Stimulated activated CD8-positive, alpha-beta memory T cell treated with anti-CD3 and anti-CD28 coated beads, Interleukin-7, amount 100 ng/mL, for 48 hours (primary cell): ENCODE data around the gene ZNF879.
A peak's percentile ranks its signal among the peaks of the same experiment; 100 is the strongest.

Source experiments
- DNase-seq, 2 donors: peaks; one replicate each; pipeline ENCODE4 v3.0.0-alpha.2; 2020; ENCODE audit warnings: low read depth in 1 of 2; ENCODE audit errors: extremely low read depth in 1 of 2

ZNF879 gene

DNA sequence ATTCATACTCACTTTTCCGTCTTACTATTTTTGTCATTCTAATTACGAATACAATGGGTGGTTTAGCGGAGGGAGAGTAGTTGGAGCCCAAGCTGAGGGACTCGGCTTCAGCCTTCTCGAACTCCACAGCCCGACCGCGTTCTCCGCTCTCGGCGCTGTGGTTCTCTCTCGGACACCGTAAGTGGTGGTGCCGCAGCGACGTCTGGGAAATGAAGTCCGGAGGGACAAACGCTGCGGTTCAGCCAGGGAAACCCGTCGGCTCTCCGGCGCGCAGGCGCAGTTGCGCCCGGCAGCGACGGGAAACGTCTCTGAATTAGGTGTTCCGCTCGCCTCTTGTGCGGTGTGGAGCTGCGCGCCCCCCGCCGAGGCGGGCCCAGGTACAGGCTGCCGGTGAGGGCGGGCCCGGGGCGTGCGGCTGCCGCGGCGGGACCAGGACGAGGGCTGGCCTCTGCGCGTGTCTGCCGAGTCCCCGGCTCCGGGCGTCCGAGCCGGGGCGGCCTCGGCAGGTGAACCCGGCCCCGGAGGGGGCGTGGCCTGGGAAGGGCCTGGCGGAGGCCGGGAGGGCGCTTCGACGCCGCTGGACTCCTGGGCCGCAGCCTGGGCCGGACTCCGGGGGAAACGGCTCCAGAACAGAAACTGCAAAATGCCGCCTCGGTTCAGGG, at the start of gene ZNF879:
Gene ZNF879 (plus strand): TSS at position 277 of the 662 bp plus-strand sequence. CDS start 1,201 bp downstream, outside the sequence.
- peak; percentile 83 to 89 for DNase-seq

DNA sequence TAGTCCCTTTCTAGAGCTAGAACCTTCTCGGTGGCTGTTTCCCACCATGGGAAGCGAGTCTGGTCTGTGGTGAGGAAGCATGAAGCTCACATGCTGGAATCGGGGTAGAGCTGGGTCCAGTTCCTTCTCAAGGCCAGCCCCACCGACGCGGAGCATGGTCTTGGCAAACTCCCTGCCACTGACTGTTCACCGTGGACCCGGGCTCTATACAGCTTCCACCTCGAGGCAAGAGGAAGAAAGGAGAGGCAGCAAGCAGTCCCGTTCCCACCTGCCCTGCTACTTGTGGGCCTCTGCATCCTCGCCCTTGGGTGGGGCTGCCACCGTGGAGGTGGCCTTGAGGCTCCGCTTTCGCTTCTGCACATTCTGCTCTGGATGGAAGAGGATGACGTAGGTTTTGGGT, 42.2 kb upstream of the ZNF879 start:
- DNase-seq, result no peak

DNA sequence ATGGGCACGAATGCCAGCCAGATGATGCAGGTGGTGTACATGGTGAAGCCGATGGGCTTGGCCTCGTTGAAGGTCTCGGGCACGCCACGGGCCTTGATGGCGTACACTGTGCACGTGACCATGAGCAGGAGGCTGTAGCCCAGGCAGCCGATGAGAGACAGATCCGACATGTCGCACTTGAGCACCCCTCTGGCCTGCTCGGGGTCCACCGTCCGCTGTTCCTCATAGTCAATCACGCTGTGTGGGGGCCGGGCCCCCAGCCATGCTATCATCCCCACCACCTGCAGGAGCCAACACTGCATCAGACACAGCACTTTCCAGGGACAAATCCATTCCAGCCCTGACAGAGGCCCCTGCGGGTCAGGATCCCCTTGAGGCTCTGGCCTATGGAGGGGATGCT, 40.7 kb upstream of the ZNF879 start:
- no peak for DNase-seq

DNA sequence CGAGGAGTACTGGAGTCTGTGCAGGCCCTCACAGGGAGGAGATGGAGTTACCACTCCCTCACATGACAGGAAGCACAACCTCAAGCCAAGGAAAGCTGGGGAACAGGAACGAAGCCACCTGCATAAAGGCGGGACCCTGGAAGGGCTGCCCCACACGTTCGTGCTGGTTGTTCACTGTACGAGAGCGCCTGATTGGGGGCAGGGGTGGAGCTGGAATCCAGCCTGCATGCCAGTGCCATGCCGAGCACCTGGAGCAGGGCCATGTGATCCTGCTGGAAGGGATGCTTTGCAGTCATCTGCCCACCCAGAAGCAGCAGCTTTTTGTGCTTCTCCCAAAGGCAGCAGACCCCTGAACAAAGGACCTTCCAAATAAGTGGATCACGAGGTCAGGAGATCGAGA, 39.9 kb upstream of the ZNF879 start:
- DNase-seq, result no peak

DNA sequence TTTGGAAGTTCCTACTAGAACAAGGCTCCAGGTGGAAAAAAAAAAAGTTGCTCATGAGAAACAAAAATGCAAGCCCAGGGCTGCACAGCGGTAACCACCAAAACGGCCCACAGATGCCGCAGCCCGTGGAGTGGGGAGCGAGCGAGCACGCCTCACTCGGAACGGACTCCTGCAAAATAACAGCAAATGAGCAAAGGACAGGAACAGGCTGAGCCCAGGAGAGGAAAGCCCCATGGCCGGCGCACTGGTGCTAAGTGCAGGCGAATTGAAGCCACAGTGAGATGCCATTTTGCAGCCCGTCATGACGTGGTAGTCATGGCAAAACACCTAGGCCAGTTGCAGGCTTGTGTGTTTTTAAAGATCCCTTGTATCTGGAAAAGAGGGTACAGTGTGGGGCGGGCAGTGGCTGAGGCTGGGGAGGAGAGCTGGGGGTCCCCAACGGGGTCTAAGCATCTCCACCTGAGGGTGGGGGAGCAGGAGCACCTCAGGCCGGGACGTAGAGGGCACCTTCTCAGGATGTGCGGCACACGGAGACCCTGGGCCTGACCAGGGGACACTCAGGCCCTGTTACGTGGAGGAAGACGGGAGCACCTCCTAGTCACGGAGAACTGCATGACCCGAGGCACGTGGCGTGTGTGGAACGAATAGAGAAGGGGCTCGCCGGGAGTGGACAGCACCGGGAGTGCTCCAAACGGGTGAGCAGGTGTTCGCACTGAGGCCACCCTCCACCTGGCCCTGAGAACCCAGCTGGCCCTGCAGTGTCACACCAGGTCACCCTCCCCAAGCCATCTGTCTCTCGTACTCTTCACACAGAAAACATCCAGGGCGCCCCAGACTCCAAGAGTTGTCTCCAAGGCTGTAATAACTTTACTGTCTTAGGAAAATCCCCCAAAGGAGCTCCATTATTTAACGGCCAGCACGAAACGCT, 39.2 kb upstream of the ZNF879 start:
- no peak for DNase-seq

DNA sequence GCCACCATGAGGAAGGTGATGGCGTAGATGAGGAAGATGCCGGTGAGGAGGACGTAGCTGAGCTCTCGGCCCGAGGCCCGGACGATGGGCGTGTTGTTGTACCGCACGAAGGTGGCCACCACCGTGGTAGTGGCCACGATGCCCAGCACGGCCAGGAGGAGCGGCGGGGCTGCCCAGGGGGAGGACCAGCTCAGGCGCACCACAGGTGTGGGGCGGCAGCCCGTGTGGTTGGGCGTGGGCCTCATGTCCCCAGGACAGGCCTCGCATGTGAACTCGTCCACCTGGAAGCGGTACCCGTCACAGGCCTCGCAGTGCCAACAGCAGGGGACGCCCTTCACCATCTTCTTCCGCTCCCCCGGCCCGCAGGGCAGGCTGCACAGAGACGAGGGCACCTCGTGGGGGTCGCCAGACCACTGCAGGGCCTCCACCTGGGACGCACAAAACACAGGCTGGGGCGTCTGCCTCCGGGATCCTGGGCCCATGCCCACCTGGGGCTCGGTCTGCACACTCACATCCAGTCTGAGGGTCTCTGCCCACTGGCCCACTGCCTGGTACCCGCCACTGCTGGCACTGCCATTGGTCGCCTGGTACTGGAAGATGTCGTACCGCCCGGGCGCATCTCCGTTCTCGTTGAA, 37.2 kb upstream of the ZNF879 start:
- no peak for DNase-seq

DNA sequence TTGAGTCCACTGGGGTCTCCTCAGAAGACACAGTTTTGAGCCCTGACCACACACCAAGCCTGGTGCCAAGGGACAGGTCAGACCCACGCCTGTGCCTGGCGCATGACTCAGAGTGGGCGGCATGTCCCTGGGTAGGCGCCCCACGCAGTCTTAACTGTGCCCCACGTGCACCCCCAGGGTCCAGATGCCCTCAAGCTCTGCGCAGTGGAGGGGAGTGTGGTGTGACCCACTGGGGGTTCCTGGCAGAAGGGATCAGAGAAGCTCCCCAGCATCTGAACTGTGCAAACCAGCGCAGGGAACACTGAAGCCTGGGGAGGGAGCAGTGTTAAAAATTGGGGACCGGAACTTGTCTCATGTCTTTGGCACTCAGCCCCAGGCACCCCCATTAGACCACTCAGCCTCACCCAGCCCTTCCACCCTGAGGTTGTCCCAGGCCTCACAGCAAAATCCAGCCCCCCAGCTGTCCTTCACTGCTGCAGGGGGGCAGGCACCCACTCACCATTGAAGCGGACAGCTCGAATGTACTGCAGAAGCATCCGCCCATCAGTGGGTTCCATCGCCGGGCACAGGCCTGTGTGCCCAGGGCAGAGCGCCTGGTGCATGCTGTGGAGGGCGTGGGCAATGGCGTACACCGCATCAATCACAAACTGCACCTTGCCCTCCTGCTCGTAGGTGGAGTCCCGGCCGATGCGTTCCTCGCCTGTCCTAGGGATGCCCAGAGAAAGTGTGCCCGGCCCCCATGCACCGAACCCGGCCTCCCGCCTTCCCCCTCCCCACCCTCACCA, 35.0 kb upstream of the ZNF879 start:
- no peak for DNase-seq

DNA sequence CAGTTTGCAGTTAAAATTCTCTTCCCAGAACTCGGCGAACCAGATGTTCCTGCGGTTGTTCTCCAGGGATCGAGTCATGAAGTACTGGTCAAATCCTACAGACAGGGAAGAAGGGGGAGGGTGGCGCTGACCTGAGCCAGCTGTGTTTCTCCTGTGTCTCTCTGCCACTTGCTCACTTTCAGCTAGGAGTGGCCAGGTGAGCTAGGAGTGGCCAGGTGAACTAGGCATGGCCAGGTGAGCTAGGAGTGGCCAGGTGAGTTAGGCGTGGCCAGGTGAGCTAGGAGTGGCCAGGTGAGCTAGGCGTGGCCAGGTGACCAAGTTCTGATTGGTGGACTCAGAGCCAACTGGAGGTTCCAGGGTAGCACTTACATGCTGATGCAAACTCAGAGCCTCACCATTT, 34.3 kb upstream of the ZNF879 start:
- no peak for DNase-seq

DNA sequence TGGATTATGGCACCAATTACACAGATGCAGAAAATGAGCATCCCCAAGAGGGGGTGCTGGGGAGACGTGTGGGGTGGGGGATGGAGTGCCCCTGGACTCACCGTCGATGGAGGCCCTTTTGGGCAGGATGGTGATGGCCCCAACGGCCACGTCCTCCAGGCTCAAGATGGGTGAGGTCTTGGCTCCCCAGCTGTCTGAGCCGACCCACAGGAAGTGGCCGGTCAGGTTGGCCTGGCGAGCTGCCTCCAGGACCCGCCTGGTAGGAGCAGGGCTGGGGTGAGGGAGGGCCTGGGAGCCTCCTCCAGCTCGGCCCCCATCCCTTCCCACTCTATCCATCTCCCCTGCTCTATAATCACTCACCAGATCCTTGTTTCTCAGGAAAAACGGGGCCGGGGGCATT, 33.1 kb upstream of the ZNF879 start:
- DNase-seq, result no peak

DNA sequence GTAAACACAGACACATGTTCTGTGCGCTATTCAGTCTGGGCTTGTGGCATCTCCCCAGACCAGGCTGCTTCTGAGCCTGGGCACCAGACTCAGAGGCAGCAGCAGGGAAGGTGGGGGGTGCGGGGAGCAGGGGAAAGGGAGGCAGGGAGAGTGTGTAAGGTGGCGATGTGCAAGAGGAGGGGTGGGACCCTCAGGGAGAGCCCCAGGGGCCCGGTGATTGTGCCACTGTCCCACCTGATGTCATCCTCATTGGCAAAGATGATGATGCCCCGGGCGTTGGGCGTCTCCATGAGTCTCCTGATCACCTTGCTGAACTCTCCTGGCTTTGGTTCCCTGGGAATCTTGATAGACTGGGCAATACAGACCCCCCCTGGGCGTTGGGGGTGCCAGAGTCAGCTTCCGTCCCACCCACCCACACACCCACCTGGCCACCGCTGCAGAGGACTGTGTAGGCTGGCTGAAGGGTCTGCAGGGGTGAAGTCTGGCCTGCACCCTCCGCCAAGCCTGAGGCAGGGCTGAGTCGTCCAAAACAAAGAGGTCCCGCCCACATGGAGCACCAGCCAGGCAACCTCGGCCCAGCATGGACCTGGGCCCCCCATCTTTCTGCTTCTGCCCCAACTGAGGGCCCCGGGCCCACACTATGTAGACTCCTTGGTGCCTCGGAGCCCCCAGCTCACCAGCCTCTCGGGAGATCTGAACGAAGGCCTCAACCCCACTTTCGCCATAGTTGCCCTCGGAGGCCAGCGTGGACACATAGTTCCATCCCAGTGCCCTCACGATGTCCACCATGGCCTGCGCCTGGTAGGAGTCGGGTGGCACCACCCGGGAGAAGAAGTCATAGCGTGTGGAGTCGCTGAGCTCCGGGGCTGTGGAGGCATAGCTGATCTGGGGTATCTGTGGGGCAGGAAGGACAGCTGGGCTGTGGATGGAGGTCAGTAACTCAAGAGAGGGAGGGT, 32.1 kb upstream of the ZNF879 start:
- no peak for DNase-seq

DNA sequence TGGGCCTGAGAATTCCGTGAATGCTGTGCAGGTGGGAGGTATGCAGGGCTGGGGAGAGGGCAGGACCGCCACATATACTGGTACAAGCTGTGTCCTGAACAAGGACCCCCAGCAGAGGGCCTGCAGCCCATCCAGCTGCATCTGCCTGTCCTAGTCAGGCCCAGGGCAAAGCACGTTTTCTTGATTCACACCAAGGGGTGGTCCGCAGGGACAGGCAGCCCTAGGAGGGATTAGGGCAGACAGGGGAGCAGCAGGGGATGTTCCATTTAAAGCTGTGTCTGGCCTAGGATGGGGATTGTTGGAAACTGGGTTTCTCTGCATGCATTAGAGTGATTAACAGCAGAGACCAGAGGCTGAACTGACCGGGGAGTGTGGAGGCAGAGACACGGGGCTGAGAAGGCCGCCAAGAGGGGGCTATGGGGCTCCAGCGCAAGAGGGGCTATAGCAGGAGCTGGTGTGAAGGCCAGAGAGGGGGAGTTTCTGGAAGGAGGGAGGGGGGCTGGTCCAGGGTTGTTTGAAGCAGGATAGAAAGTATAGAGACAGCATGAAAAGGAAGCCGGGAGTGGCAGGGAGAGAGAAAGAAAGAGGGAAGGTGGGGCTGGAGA, 31.2 kb upstream of the ZNF879 start:
- DNase-seq, result no peak

DNA sequence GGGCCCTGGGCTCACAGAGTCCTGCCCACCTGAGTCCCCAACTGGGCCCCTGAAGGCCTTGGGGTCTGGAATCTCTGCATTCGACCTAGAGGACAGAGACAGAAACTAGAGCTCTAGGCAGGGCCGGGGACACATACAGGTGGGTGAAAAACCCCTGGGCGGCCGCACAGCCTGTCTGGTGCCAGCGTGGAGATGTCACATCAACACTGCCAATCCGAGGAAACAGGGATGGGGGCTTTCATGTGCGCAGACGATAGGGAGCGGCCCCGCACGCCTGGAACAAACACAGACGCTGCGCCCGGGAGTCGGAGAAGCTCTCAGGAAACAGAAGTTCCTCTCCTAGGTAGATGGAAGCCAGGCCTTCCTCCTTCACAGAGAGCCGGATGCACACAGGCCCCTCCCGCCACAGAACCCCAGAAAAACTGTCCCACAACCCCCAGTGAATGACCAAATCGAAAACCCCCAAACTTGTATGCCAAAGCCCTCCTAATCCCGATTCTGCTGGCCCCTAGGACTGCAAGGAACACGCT, 30.3 kb upstream of the ZNF879 start:
- DNase-seq, result no peak

DNA sequence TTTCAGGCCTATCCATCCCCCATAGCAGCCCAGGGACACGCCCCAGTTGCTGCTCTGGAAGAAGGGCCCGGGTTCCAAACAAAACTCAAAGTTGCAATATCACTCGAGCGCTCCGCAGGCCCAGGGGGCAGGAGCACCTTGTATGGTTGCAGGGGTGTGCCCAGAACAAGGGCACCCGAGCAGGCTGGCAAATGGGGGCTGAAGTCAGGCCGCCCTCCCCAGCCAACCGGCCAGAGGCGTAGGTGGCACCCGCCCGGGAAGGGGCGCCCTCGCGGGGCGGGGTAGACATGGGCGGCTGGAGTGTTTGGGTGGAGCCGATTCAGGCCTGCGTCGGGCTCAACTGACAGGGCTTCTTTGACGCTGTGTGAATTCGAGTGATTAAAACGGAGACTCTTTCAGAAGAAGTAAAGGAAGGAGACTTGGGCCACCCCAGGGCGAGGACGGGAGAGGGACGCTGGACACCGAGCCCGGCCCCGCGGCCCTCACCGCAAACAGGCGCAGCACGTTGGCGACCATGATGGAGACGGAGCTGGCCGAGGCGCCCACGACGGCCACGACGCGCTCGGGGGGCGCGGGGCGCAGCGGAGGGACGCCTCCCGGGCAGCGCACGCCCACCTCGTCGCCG, 29.5 kb upstream of the ZNF879 start:
- no peak for DNase-seq

DNA sequence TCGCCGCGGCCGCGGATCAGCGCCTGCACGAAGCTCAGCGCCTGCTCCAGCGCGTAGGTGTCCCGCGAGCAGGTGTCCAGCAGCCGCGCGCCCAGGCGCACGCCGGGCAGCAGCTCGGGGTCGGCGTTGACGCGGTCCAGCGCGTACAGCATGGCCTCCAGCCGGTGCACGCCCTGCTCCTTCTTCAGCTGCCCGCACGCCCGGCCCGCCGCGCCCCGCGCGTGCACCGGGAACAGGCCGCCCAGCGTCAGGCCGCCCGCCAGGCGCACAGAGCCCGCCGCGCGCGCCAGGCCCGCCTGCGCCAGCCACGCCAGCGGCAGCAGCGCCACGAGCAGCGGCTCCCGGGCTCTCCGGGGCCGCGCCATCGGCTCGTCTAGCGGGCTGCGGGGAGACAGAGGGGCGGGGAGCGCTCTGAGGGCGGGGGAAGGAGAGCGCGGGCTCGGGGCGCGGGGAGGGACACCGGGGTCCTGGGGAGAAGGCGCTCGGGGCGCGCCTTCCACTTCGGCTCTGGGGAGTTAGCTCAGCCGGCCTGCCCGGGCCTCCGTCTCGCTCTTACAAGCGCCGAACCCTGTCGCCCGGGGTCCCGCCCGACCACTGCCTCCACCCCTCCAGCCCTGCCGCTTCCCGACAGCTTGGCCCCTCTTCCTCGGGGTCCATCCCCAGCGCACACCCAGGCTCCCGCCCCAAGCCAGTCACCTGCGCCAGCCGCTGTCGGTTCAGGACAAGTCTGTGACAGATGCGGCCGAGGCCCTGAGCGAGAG, 28.8 kb upstream of the ZNF879 start, which contains the start of gene GRM6:
Gene GRM6 (minus strand): TSS at position 741 of the 761 bp plus-strand sequence. CDS start 376 bp downstream, at position 365.
- DNase-seq, result no peak

DNA sequence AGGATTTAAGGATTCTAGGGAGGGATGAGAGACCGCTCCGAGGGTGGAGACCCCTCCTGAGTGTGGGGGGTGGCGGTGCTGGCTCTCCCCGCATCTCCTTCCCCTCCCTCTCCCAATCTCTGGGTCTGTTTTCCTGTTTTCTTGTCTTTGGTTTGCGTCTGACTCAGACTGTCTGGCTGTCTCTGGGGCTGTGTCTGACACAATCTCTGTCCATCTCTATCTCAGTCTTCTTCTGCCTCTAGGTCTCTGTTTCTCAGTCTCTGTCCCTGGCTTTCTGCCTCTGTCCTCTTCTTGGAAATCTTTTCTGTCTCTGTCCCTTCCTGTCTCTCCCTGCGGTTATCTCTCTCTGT, 28.3 kb upstream of the ZNF879 start:
- DNase-seq, result no peak

DNA sequence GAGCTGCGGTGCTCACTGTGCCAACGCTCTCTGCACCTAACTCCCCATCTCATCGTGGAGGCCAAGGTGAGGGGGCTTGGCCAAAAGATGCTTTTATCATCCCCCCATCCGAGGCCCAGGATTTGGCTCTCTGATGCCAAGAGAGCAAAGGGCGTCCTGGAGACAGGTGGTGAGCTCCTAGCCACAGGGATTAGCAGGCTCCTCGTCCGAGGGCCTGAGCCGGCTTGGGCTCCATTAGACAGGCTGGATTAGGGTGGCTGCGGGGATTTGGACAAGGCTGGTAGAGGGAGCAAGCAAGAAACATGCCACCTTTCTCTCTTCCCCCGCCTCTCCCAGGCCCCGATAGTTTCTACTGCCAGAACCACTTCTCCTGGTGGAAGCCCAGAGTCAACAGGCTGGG, 27.4 kb upstream of the ZNF879 start:
- no peak for DNase-seq

DNA sequence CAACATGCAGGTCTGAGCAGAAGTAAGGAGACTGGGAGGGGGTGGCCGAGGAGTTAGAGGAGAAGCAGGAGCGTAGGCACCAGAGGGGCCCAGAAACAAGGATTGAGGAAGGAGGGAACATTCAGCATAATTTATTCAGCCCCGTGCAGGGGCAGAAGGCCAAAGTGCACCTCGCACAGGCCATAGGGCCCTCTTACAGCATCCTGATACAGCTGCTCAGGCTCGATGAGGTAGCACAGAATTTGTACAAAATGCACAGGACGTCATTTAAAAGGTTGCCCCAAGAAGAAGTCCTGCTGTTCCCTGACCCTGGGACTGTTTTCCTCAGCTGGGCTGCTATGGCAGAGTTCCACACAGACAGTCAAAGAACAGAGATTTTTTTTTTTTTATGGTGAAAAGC, 26.4 kb upstream of the ZNF879 start:
- no peak for DNase-seq

DNA sequence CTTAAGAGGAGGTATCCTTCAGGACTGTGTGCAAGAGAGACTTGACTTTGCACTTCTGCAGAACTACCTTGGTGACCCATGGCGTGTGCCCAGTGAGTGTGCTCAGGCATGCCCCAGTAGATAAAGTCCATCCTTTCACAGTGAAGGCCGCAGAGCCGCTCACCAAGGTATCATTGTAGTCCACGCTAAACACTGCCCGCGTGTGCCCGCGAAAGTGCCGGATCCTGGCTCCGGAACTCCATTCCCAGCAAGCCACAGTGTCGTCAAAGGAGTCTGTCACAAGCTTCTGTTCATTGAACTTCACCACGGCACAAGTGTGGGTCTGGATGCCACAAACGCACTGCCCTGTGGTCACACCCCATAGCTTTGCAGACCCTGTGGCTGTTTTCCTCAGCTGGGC, 25.2 kb upstream of the ZNF879 start:
- no peak for DNase-seq
